GM12878 (cell line): ENCODE results near the gene NUPR1. TPM values are rescaled to one million over a fixed set of nuclear protein-coding genes. Genes with fewer than 3 reads are reported as not detected.

Experiments
- ATAC-seq: fragments of 200-7000 bp; cut with Tn5 transposase; 3 replicates; pipeline ENCODE4 v1.9.1; 2020; ENCODE audit warnings: mild to moderate bottlenecking, moderate library complexity
- BruUV-seq: library from RNA; stranded (reverse); fragments of 400-500 nt; replicated peaks from 2 replicates; lab custom pipeline; 2021; lab: Mats Ljungman, UMichigan
- CTCF ChIA-PET: fragments of 300-600 bp; sonication (Branson Sonifier 250); formaldehyde crosslinking; extraction: SDS; loops from one replicate; lab custom pipeline; 2021; ENCODE audit warnings: inconsistent platforms; lab: Yijun Ruan, JAX
- POLR2A ChIA-PET: fragments of 350-600 bp; formaldehyde crosslinking; extraction: SDS; loops from one replicate; lab custom pipeline; 2021; ENCODE audit warnings: inconsistent platforms; lab: Charles Lee
- RAD21 ChIA-PET: fragments of 300-600 bp; sonication (Branson Sonifier 250); formaldehyde crosslinking; loops from one replicate; lab custom pipeline; 2023; ENCODE audit warnings: antibody characterized with exemption; ENCODE audit not compliant: unreplicated experiment; lab: Charles Lee
- SMC1A ChIA-PET: fragments of 300-600 bp; sonication (Branson Sonifier 250); formaldehyde crosslinking; loops from one replicate; lab custom pipeline; 2023; ENCODE audit not compliant: unreplicated experiment, uncharacterized antibody; lab: Charles Lee
- DNase-seq: peaks from one replicate; pipeline ENCODE4 v3.0.0-alpha.2; 2011; ENCODE audit warnings: low read depth, low spot score
- FAIRE-seq: peaks from 3 replicates; lab custom pipeline; 2011; peaks lifted over from hg19 to GRCh38; lab: Jason Lieb, UNC
- H2AFZ ChIP-seq: 2 replicates; pipeline ENCODE4 v1.6.0; 2011; ENCODE audit warnings: low read depth, low read length, control low read depth; ENCODE audit not compliant: control insufficient read depth
- H3K27ac ChIP-seq: 2 replicates; pipeline ENCODE4 v1.5.1; 2011; ENCODE audit warnings: control low read depth; ENCODE audit not compliant: control insufficient read depth, insufficient read depth
- H3K27me3 ChIP-seq, 2 experiments: replicated peaks in 1 of 2; 2 replicates each; pipeline versions ENCODE4 v1.6.0 to v1.6.1; 2011; ENCODE audit warnings: low read length in 1 of 2; ENCODE audit not compliant: control insufficient read depth in 2 of 2, insufficient read depth in 2 of 2
- H3K36me3 ChIP-seq, 2 experiments: 2 replicates each; pipeline ENCODE4 v1.5.1; 2011; ENCODE audit warnings: low read length in 1 of 2; ENCODE audit not compliant: control insufficient read depth in 2 of 2, insufficient read depth in 2 of 2
- H3K4me1 ChIP-seq: 2 replicates; pipeline ENCODE4 v1.6.1; 2011; ENCODE audit warnings: mild to moderate bottlenecking, low read length, moderate library complexity, mixed read lengths; ENCODE audit not compliant: control insufficient read depth, insufficient read depth
- H3K4me2 ChIP-seq: 2 replicates; pipeline ENCODE4 v1.6.0; 2011; ENCODE audit warnings: control low read depth; ENCODE audit not compliant: control insufficient read depth, insufficient read depth
- H3K4me3 ChIP-seq: fragments of 200-600 bp; sonication (generic); 2 replicates; pipeline ENCODE4 v1.5.1; 2016
- H3K79me2 ChIP-seq: 2 replicates; pipeline ENCODE4 v1.6.0; 2011; ENCODE audit warnings: low read length; ENCODE audit not compliant: control insufficient read depth, insufficient read depth
- H3K9ac ChIP-seq: 2 replicates; pipeline ENCODE4 v1.8.0; 2011; ENCODE audit warnings: low read length, control low read depth, mixed read lengths; ENCODE audit not compliant: control insufficient read depth, insufficient read depth
- H3K9me3 ChIP-seq: replicated peaks from 3 replicates; pipeline ENCODE4 v1.5.1; 2011; ENCODE audit warnings: mild to moderate bottlenecking, low read length; ENCODE audit not compliant: control insufficient read depth, insufficient read depth
- H4K20me1 ChIP-seq: 2 replicates; pipeline ENCODE4 v1.6.0; 2011; ENCODE audit not compliant: control insufficient read depth, insufficient read depth
- MXI1 ChIP-seq: fragments of 150-350 bp; IDR thresholded peaks from 2 replicates; pipeline ENCODE4 v1.6.1; 2011; ENCODE audit warnings: low read depth, mild to moderate bottlenecking, inconsistent platforms, low read length, improper control_type of control experiment
- PAX8 ChIP-seq: fragments of 450-650 bp; IDR thresholded peaks from 2 replicates; pipeline ENCODE4 v1.6.1; 2017; ENCODE audit warnings: mild to moderate bottlenecking, moderate library complexity
- RAD51 ChIP-seq: fragments of 450-650 bp; IDR thresholded peaks from 2 replicates; pipeline ENCODE4 v1.6.1; 2016; ENCODE audit warnings: moderate library complexity, mild to moderate bottlenecking, inconsistent platforms
- RB1 ChIP-seq: fragments of 450-650 bp; formaldehyde crosslinking; IDR thresholded peaks from 2 replicates; pipeline ENCODE4 v1.6.1; 2017; ENCODE audit warnings: mild to moderate bottlenecking, borderline replicate concordance
- RUNX3 ChIP-seq: IDR thresholded peaks from 2 replicates; pipeline ENCODE4 v1.6.1; 2012; ENCODE audit warnings: low read length, inconsistent platforms
- TBL1XR1 ChIP-seq: IDR thresholded peaks from 2 replicates; pipeline ENCODE4 v1.6.1; 2012; ENCODE audit warnings: low read depth, low read length, improper control_type of control experiment
- YY1 ChIP-seq: IDR thresholded peaks from 2 replicates; pipeline ENCODE4 v1.6.1; 2011; ENCODE audit warnings: low read depth, mild to moderate bottlenecking, low read length
- WGBS: methylation state at CpG from one replicate; pipeline ENCODE4 v1.1.6; 2016; ENCODE audit warnings: low lambda C conversion rate; ENCODE audit not compliant: insufficient replicate concordance, insufficient coverage; ENCODE audit errors: missing lambda C conversion rate; 5-methylcytosine and 5-hydroxymethylcytosine counted together
- in situ Hi-C: fragments of 300-500 bp; cut with MboI; formaldehyde crosslinking; loops from 9 replicates; pipeline ENCODE4 v1.14.3; 2018; ENCODE audit warnings: mixed read lengths
- intact Hi-C: fragments of 100-400 bp; cut with micrococcal nuclease; formaldehyde crosslinking; loops from one replicate; pipeline ENCODE4 v1.14.2; 2022; ENCODE audit not compliant: unreplicated experiment
- polyA plus RNA-seq, 11 experiments: library from polyadenylated mRNA; depleted of rRNA in 4 of 11; unstranded in 6 of 11; stranded (reverse) in 5 of 11; fragments of >200 nt; fragmentation: Nextera tagmentation in 4 of 11; fragmentation: Illumina TruSeq in 1 of 11; extraction: Ambion mirVana in 4 of 11; extraction: Trizol in 1 of 11; gene quantifications; 1 replicate in 1 of 11; 2 replicates in 10 of 11; pipeline versions ENCODE4 v1.2.1 to v1.2.3, GENCODE V29; 2011 to 2016; ENCODE audit warnings: inconsistent platforms in 2 of 11, missing spikeins in 2 of 11, low read depth in 1 of 11
- total RNA-seq, 4 experiments: library from RNA; depleted of rRNA in 3 of 4; stranded (reverse); fragments of >200 nt in 3 of 4; fragmentation: Illumina TruSeq in 1 of 4; extraction: Trizol in 1 of 4; gene quantifications; 2 replicates each; pipeline versions ENCODE4 v1.2.1 to v1.2.3, GENCODE V29; 2013 to 2021
- TF ChIP-seq, protein P1 (sequence below): fragments of 450-650 bp; IDR thresholded peaks from 2 replicates; pipeline ENCODE4 v1.6.1; 2016; ENCODE audit warnings: mild to moderate bottlenecking
- TF ChIP-seq, protein P2 (sequence below): fragments of 450-650 bp; formaldehyde crosslinking; IDR thresholded peaks from 2 replicates; pipeline ENCODE4 v1.4.0; 2020; ENCODE audit warnings: mild to moderate bottlenecking, moderate library complexity
- TF ChIP-seq, protein P3 (sequence below): IDR thresholded peaks from 2 replicates; pipeline ENCODE4 v1.6.1; 2012; ENCODE audit warnings: low read length, inconsistent platforms

The NUPR1 gene
- total and polyA plus RNA-seq, 10 of the 15 experiments (the other 5 are each of a cell fraction or from before 2014, with no cell fraction given): 0.04 to 0.78 (median 0.17) TPM; not detected in 2

- FAIRE-seq (no peak), ATAC-seq (no peak)
- H3K36me3 ChIP-seq: no peaks in the 10 kb centered on the region
- in situ Hi-C loops: no loop called here
- no peak overlapping the region for H3K4me3 ChIP-seq
- H3K27ac ChIP-seq: no peak overlapping the region
- ChIA-PET RAD21 (no interaction called here), CTCF (interaction anchor here (0.6 kb wide), 1 partner anchor 447 kb away, joined by 3 read pairs; no protein-coding TSS in a partner anchor)
- no TSS peak for BruUV-seq
- TF ChIP-seq, protein P1, sequence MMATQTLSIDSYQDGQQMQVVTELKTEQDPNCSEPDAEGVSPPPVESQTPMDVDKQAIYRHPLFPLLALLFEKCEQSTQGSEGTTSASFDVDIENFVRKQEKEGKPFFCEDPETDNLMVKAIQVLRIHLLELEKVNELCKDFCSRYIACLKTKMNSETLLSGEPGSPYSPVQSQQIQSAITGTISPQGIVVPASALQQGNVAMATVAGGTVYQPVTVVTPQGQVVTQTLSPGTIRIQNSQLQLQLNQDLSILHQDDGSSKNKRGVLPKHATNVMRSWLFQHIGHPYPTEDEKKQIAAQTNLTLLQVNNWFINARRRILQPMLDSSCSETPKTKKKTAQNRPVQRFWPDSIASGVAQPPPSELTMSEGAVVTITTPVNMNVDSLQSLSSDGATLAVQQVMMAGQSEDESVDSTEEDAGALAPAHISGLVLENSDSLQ: no peak
- no peak for TF ChIP-seq RAD51
- no peak for TF ChIP-seq MXI1
- no peak for TF ChIP-seq YY1
- no peak for TF ChIP-seq TBL1XR1
- TF ChIP-seq RB1: no peak
- TF ChIP-seq, protein P2, sequence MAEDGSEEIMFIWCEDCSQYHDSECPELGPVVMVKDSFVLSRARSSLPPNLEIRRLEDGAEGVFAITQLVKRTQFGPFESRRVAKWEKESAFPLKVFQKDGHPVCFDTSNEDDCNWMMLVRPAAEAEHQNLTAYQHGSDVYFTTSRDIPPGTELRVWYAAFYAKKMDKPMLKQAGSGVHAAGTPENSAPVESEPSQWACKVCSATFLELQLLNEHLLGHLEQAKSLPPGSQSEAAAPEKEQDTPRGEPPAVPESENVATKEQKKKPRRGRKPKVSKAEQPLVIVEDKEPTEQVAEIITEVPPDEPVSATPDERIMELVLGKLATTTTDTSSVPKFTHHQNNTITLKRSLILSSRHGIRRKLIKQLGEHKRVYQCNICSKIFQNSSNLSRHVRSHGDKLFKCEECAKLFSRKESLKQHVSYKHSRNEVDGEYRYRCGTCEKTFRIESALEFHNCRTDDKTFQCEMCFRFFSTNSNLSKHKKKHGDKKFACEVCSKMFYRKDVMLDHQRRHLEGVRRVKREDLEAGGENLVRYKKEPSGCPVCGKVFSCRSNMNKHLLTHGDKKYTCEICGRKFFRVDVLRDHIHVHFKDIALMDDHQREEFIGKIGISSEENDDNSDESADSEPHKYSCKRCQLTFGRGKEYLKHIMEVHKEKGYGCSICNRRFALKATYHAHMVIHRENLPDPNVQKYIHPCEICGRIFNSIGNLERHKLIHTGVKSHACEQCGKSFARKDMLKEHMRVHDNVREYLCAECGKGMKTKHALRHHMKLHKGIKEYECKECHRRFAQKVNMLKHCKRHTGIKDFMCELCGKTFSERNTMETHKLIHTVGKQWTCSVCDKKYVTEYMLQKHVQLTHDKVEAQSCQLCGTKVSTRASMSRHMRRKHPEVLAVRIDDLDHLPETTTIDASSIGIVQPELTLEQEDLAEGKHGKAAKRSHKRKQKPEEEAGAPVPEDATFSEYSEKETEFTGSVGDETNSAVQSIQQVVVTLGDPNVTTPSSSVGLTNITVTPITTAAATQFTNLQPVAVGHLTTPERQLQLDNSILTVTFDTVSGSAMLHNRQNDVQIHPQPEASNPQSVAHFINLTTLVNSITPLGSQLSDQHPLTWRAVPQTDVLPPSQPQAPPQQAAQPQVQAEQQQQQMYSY (CRISPR knock-in tag): no peak
- TF ChIP-seq RUNX3: no peak
- TF ChIP-seq, protein P3, sequence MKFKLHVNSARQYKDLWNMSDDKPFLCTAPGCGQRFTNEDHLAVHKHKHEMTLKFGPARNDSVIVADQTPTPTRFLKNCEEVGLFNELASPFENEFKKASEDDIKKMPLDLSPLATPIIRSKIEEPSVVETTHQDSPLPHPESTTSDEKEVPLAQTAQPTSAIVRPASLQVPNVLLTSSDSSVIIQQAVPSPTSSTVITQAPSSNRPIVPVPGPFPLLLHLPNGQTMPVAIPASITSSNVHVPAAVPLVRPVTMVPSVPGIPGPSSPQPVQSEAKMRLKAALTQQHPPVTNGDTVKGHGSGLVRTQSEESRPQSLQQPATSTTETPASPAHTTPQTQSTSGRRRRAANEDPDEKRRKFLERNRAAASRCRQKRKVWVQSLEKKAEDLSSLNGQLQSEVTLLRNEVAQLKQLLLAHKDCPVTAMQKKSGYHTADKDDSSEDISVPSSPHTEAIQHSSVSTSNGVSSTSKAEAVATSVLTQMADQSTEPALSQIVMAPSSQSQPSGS: no peak
- no peak for TF ChIP-seq PAX8
- TF ChIP-seq, all 136 proteins: peak for 0
- no peak overlapping the region for H3K4me2 ChIP-seq
- WGBS: 63% methylated on average over 14 of the region's 14 CpGs
- DNase-seq: no peak
- H3K79me2 ChIP-seq: no peaks in the 10 kb centered on the region
- POLR2A ChIA-PET: no interaction called here
- intact Hi-C loops: no loop called here
- no peak overlapping the region for H3K9ac ChIP-seq
- no peaks in the 10 kb centered on the region for H4K20me1 ChIP-seq
- H3K9me3 ChIP-seq: no peaks in the 10 kb centered on the region
- no peak overlapping the region for H2AFZ ChIP-seq
- SMC1A ChIA-PET: interaction anchor here (1.1 kb wide), 1 partner anchor 9 kb away, joined by 3 read pairs; no protein-coding TSS in a partner anchor
- H3K27me3 ChIP-seq: no peaks in the 10 kb centered on the region
- H3K4me1 ChIP-seq: peaks cover 24% of the 10 kb centered on the region
Measured at GRCh38 chr16:28505489-28506137, 33.2 kb downstream of the NUPR1 start.
